Sciatic nerve (tissue), 1 donor: Measurements from ENCODE around the gene AIG1. TPM values are rescaled to one million over a fixed set of nuclear protein-coding genes. Genes with fewer than 3 reads are reported as not detected.

Experiments used
- total RNA-seq: library from RNA; stranded (reverse); fragmentation: NEBNext Ultra II Directional; extraction: Animal tissue kit (Norgen Biotek cat#: 25700); gene quantifications from one replicate; pipeline ENCODE4 v1.2.1, GENCODE V29; 2021
- donor health status: DM: no; HTN: no; CAD: no.

Gene AIG1
- total RNA-seq, 1 donor from 2014 or later = 22.6 TPM

Other genes with a start within 250 kb of the AIG1 start
- 32.0 TPM for gene HIVEP2, start 115.7 kb upstream of the AIG1 start, total RNA-seq